SK-N-SH (cell line): Measurements from ENCODE around the gene SGSM2.

Experiments
- CTCF ChIP-seq: fragments of 200-600 bp; sonication (generic); IDR thresholded peaks from 2 replicates; pipeline ENCODE4 v1.6.1; 2017; ENCODE audit warnings: antibody characterized with exemption, mild to moderate bottlenecking, moderate library complexity
- EZH2phosphoT487 ChIP-seq: fragments of 200-600 bp; sonication (generic); IDR thresholded peaks from 2 replicates; pipeline ENCODE4 v1.6.1; 2017; ENCODE audit warnings: low read depth, mixed run types, mild to moderate bottlenecking, antibody characterized with exemption, moderate library complexity, borderline replicate concordance
- MAX ChIP-seq: IDR thresholded peaks from 2 replicates; pipeline ENCODE4 v1.4.0; 2012; ENCODE audit warnings: low read depth
- RAD21 ChIP-seq: IDR thresholded peaks from 2 replicates; pipeline ENCODE4 v1.6.1; 2012; ENCODE audit warnings: mild to moderate bottlenecking, low read length
- RFX5 ChIP-seq: IDR thresholded peaks from 2 replicates; pipeline ENCODE4 v1.6.1; 2012; ENCODE audit warnings: mild to moderate bottlenecking, improper control_type of control experiment, low read length

- TF ChIP-seq CTCF (no peak), RFX5 (no peak), MAX (no peak), EZH2phosphoT487 (no peak), RAD21 (no peak)
Observed at GRCh38 chr17:2374549-2375285, 37.4 kb downstream of the SGSM2 start.
